Endodermal cell (in vitro differentiated cells): ENCODE results near the gene NDUFA7. TPM values are rescaled to one million over a fixed set of nuclear protein-coding genes. Genes with fewer than 3 reads are reported as not detected.
"Not testable (repeated sequence)": the region's sequence is repeated elsewhere in the genome, so short reads cannot be mapped to it uniquely, and the experiment has no call there.

Experiments
- DNase-seq: peaks from one replicate; pipeline ENCODE4 v3.0.0-alpha.2; 2017
- H3K27ac ChIP-seq: 2 replicates; pipeline ENCODE4 v1.5.1; 2013; ENCODE audit warnings: mild to moderate bottlenecking, low read depth, low read length, moderate library complexity
- H3K27me3 ChIP-seq: 2 replicates; pipeline ENCODE4 v1.6.1; 2013; ENCODE audit warnings: mild to moderate bottlenecking, low read length, moderate library complexity; ENCODE audit not compliant: insufficient read depth, control insufficient read depth, poor library complexity, severe bottlenecking
- H3K36me3 ChIP-seq: 2 replicates; pipeline ENCODE4 v1.7.0; 2013; ENCODE audit warnings: mild to moderate bottlenecking, low read length, moderate library complexity; ENCODE audit not compliant: control insufficient read depth, insufficient read depth
- H3K4me1 ChIP-seq: one replicate; pipeline ENCODE4 v1.7.0; 2013; ENCODE audit warnings: low read length; ENCODE audit not compliant: control insufficient read depth, insufficient read depth
- H3K4me3 ChIP-seq: 2 replicates; pipeline ENCODE4 v1.5.1; 2013; ENCODE audit warnings: mild to moderate bottlenecking, low read length, moderate library complexity
- H3K9ac ChIP-seq: 2 replicates; pipeline ENCODE4 v1.6.1; 2013; ENCODE audit warnings: mild to moderate bottlenecking, low read length, moderate library complexity; ENCODE audit not compliant: poor library complexity, severe bottlenecking; ENCODE audit errors: extremely low read depth
- H3K9me3 ChIP-seq: 2 replicates; pipeline ENCODE4 v1.6.1; 2013; ENCODE audit warnings: mild to moderate bottlenecking, low read length, moderate library complexity; ENCODE audit not compliant: control insufficient read depth
- H3K27ac Mint-ChIP-seq: 2 replicates; pipeline ENCODE4 v1.8.0; 2020; ENCODE audit warnings: mixed read lengths
- H3K27me3 Mint-ChIP-seq: 2 replicates; pipeline ENCODE4 v1.8.0; 2021; ENCODE audit warnings: mild to moderate bottlenecking, mixed read lengths; ENCODE audit not compliant: insufficient read depth
- H3K36me3 Mint-ChIP-seq: 2 replicates; pipeline ENCODE4 v1.8.0; 2020; ENCODE audit warnings: low read depth, mixed read lengths
- H3K4me1 Mint-ChIP-seq: 2 replicates; pipeline ENCODE4 v1.8.0; 2020; ENCODE audit warnings: mixed read lengths
- H3K4me3 Mint-ChIP-seq: 2 replicates; pipeline ENCODE4 v1.8.0; 2020; ENCODE audit warnings: mild to moderate bottlenecking, moderate library complexity, mixed read lengths
- H3K9me3 Mint-ChIP-seq: 2 replicates; pipeline ENCODE4 v1.8.0; 2020; ENCODE audit warnings: mild to moderate bottlenecking, mixed read lengths
- WGBS, 2 experiments: methylation state at CpG; one replicate each; pipeline versions ENCODE4 v1.1.5 to v1.1.7; 2013; ENCODE audit warnings: missing lambda C conversion rate in 2 of 2, mixed read lengths in 1 of 2; ENCODE audit not compliant: insufficient coverage in 1 of 2, insufficient read length in 1 of 2; 5-methylcytosine and 5-hydroxymethylcytosine counted together
- total RNA-seq, 2 donors: library from RNA; stranded (reverse); fragmentation: NEBNext Ultra II Directional in 1 of 2; extraction: Animal tissue kit (Norgen Biotek cat#: 25700) in 1 of 2; gene quantifications; 2 replicates in 1 of 2; 3 replicates in 1 of 2; pipeline ENCODE4 v1.2.1, GENCODE V29; 2021
- TF ChIP-seq, protein P1 (sequence below): fragments of 200-600 bp; sonication (generic); conservative IDR thresholded peaks from 2 replicates; pipeline ENCODE4 v1.5.0; 2021; ENCODE audit warnings: antibody characterized with exemption, mild to moderate bottlenecking

Gene NDUFA7
- total RNA-seq, 2 donors from 2014 or later: 75.7 to 86.2 TPM

DNA sequence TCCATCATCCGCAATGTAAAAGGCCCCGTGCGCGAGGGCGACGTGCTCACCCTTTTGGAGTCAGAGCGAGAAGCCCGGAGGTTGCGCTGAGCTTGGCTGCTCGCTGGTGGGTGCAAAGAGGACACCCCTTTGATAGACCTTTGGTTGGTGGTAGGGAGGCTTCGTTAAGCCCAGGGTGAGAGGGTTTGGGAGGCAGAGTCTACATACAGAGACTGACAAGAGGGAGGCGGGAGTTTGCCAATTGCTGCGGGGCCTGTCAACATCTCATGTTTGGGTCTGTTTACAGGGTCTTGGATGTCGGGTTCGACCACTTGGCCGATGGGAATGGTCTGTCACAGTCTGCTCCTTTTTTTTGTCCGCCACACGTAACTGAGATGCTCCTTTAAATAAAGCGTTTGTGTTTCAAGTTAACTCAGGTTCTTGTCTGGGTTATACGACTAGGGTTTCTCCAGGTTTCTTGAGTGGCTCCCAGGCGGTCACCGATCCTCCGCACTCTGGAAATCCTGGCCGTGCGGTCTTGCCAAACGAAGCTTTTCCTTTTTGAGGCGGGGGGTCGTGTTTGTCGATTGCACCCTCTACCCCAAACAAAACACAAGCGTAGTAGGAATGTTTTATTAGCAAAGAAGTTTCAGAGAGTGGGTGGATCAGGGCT, 937 bp upstream of the NDUFA7 start:
- Histone ChIP-seq H3K9me3 (no peaks in the 10 kb centered on the region), H3K9ac (peak overlapping the region; percentile 99), H3K4me1 (peaks cover 6% of the 10 kb centered on the region), H3K36me3 (peaks cover 27% of the 10 kb centered on the region), H3K27ac (no peak overlapping the region), H3K4me3 (peak overlapping the region; percentile 91), H3K27me3 (no peaks in the 10 kb centered on the region)
- TF ChIP-seq, protein P1, sequence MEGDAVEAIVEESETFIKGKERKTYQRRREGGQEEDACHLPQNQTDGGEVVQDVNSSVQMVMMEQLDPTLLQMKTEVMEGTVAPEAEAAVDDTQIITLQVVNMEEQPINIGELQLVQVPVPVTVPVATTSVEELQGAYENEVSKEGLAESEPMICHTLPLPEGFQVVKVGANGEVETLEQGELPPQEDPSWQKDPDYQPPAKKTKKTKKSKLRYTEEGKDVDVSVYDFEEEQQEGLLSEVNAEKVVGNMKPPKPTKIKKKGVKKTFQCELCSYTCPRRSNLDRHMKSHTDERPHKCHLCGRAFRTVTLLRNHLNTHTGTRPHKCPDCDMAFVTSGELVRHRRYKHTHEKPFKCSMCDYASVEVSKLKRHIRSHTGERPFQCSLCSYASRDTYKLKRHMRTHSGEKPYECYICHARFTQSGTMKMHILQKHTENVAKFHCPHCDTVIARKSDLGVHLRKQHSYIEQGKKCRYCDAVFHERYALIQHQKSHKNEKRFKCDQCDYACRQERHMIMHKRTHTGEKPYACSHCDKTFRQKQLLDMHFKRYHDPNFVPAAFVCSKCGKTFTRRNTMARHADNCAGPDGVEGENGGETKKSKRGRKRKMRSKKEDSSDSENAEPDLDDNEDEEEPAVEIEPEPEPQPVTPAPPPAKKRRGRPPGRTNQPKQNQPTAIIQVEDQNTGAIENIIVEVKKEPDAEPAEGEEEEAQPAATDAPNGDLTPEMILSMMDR: no peak
- H3K27ac Mint-ChIP-seq: peak overlapping the region; percentile 100
- peaks cover 5% of the 10 kb centered on the region for H3K27me3 Mint-ChIP-seq
- no peak for DNase-seq
- WGBS, 2 experiments: 23 to 55% methylated on average over 8 to 29 of the region's 30 CpGs
- H3K4me3 Mint-ChIP-seq: peak overlapping the region; percentile 92
- H3K9me3 Mint-ChIP-seq: peaks cover 9% of the 10 kb centered on the region
- H3K4me1 Mint-ChIP-seq: peaks cover 25% of the 10 kb centered on the region
- H3K36me3 Mint-ChIP-seq: peaks cover 24% of the 10 kb centered on the region

DNA sequence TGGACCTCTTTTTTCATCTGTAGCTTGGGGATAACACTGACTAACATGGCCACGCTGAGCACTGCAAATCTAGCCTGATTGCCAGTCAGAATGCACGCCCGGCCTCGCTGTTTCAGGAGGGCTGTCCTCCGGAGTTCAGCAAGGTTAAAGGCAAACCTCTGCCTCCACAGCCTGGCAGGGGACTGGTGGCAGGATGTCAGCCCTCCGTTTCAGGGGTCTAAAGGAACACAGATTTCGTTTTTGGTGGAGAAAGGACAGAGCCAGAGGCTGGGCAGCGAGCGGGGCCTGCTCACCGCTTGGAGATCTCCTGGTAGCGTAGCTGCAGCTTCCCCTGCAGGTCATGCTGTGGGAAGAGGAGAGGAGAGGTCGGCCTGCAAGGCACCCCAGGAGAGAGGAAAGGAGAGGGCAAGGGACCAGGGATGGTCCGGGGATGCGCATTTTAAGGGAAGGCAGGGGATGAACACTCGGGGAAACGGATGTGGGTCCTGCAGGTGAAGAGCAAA, 560 bp downstream of the NDUFA7 start:
- peaks cover 30% of the 10 kb centered on the region for H3K36me3 ChIP-seq

DNA sequence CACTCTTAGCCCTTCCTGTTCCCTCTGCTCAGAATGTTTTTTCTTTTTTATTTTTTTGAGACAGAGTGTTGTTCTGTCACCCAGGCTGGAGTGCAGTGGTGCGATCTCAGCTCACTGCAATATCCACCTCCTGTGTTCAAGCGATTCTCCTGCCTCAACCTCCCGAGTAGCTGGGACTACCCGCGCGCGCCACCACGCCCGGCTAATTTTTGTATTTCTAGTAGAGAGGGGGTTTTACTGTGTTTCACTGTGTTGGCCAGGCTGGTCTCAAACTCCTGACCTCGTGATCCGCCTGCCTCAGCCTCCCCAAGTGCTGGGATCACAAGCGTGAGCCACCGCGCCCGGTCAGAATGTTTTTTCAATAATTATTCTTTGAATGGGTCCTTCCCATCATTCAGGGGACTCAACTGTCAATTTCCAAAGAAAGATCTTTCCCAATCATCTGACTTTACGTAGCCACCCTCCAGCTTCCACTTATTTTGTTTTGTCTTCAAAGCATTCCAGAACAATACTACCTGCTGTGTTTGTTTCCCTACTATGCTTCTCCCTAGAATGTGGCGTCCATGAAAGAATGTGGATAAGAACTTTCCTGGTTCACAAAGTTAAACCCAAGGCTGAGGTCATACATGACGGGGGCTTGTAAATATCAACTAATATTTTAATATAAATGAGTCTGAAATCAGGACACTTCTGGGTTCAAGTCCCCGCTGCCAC, 1.2 kb downstream of the NDUFA7 start:
- peaks cover 30% of the 10 kb centered on the region for H3K36me3 ChIP-seq
- no peak for DNase-seq
- Mint-ChIP-seq H3K4me1 (peaks cover 43% of the 10 kb centered on the region), H3K27me3 (no peaks in the 10 kb centered on the region), H3K36me3 (peaks cover 31% of the 10 kb centered on the region), H3K4me3 (peak overlapping the region; percentile 92), H3K27ac (peak overlapping the region; percentile 100), H3K9me3 (no peaks in the 10 kb centered on the region)
- H3K4me3 ChIP-seq: peak overlapping the region; percentile 91
- no peaks in the 10 kb centered on the region for H3K27me3 ChIP-seq
- TF ChIP-seq, protein P1: no peak
- peaks cover 12% of the 10 kb centered on the region for H3K4me1 ChIP-seq
- peak overlapping the region; percentile 83 for H3K27ac ChIP-seq
- H3K9me3 ChIP-seq: no peaks in the 10 kb centered on the region
- 65 to 76% methylated on average over 10 to 18 of the region's 19 CpGs for WGBS, 2 experiments
- H3K9ac ChIP-seq: peak overlapping the region; percentile 99

More for the DNA sequence above, 560 bp downstream of the NDUFA7 start:
- TF ChIP-seq, protein P1: no peak
- Mint-ChIP-seq H3K27ac (peak overlapping the region; percentile 100), H3K36me3 (peaks cover 30% of the 10 kb centered on the region), H3K4me3 (peak overlapping the region; percentile 92), H3K4me1 (peaks cover 36% of the 10 kb centered on the region), H3K9me3 (no peaks in the 10 kb centered on the region), H3K27me3 (no peaks in the 10 kb centered on the region)
- Histone ChIP-seq H3K9me3 (no peaks in the 10 kb centered on the region), H3K27me3 (no peaks in the 10 kb centered on the region), H3K9ac (peak overlapping the region; percentile 99), H3K27ac (peak overlapping the region; percentile 83), H3K4me1 (peaks cover 12% of the 10 kb centered on the region), H3K4me3 (peak overlapping the region; percentile 91)
- DNase-seq: peak; percentile 71
- WGBS, 2 experiments: 3 to 7% methylated on average over 11 to 16 of the region's 16 CpGs

DNA sequence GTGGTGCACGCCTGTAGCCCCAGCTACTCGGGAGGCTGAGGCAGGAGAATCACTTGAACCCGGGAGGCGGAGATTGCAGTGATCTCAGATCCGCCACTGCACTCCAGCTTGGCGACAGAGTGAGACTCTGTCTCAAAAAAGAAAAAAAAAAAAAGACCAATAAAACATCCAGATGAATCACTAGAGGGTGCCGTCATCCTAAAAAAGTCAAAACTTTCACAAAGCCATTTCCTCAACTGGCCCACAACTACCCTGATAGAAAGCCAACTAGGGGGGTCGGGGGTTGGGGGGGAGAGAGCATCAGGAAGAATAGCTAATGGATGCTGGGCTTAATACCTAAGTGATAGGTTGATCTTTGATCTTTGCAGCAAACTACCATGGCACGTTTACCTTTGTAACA, 2.3 kb downstream of the NDUFA7 start:
- not testable (repeated sequence) for H3K4me3 ChIP-seq, H3K4me3 Mint-ChIP-seq, H3K9me3 ChIP-seq, H3K9ac ChIP-seq, DNase-seq, H3K9me3 Mint-ChIP-seq, H3K27me3 Mint-ChIP-seq, H3K27ac ChIP-seq, H3K27me3 ChIP-seq
- H3K27ac Mint-ChIP-seq: peak overlapping the region; percentile 70
- WGBS, 2 experiments: 89 to 94% methylated on average over 7 to 8 of the region's 9 CpGs
- peaks cover 43% of the 10 kb centered on the region for H3K4me1 Mint-ChIP-seq
- Histone ChIP-seq H3K4me1 (peaks cover 12% of the 10 kb centered on the region), H3K36me3 (peaks cover 30% of the 10 kb centered on the region)
- peaks cover 37% of the 10 kb centered on the region for H3K36me3 Mint-ChIP-seq
